HG02678 (cell line): ENCODE results near the gene PRKCB.

Source experiments
- ATAC-seq: cut with Tn5 transposase; IDR thresholded peaks from one replicate; pipeline ENCODE4 v1.9.1; 2021; ENCODE audit warnings: mild to moderate bottlenecking, moderate library complexity; ENCODE audit not compliant: unreplicated experiment

Gene PRKCB

DNA sequence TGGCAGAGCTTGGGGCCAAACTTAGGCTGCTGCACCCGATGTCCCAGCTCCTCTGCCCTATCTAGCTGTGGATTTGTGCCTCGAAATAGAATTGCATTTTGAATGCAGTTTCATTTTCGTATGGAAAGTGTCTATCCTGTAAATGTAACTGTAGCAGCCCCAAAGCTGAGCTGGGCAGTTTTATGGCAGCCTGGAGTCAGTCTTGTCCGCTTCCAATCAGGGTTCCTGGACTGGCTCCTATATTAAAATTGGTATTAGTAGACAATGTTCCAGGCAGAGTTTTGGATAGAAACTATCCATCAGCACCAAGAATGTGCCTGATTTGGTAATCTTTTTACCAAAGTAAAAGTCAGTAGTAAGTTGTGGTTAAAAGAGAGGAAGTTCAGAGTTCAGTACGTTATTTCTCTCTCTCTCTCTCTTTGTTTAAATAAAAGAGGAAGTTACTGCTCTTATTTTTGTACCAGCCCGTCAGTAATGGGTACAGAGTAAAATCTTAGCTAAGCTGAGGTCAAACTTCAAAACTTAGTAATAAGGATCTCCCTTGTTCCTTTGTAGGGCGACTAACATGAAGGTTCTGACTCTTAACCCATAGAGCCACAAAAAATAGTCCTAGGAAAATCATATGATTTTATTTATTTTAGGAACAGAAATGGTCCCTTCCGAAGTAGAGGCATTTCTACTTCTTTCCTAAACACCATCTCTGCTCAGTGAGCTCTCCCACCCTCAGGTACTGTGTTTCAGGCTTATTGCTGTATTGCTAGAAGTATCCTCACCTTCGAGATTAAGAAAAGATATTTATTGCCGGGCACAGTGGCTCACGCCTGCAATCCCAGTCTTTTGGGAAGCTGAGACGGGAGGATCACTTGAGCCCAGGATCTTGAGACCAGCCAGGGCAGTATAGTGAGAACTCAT is 28.0 kb downstream of the PRKCB start:
- peak; percentile 87 for ATAC-seq

GRCh38 chr16:23865853-23866252 is 30.1 kb downstream of the PRKCB start:
- ATAC-seq = no peak

GRCh38 chr16:23866621-23867020 is 30.8 kb downstream of the PRKCB start:
- ATAC-seq = no peak

DNA sequence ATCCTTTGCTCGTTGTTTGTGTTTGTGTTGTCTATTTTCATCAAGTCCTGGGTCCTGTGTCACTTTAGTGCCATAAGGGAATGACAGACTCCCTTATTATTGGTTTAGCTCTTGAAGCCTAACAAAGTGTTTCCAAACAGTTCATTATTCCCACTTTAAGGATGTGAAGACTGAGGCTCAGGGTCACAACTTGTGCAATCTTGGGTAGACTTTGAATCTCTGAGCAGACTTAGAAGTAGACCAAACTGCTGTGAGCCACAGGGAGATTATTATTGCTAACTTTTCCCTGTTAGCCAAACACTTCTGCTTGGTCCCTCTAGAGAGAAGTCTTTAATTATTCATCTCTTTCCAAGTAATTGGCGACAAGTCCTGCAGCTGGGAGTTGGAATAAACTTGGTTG is 31.8 kb downstream of the PRKCB start:
- ATAC-seq = no peak

GRCh38 chr16:23868136-23868535 is 32.4 kb downstream of the PRKCB start:
- no peak for ATAC-seq

GRCh38 chr16:23869052-23869451 is 33.3 kb downstream of the PRKCB start:
- ATAC-seq = no peak

- no peak for ATAC-seq
These were observed 36.1 kb downstream of the PRKCB start for GRCh38 chr16:23871924-23872323.

- no peak for ATAC-seq
These were observed 39.0 kb downstream of the PRKCB start for GRCh38 chr16:23874613-23875294.

DNA sequence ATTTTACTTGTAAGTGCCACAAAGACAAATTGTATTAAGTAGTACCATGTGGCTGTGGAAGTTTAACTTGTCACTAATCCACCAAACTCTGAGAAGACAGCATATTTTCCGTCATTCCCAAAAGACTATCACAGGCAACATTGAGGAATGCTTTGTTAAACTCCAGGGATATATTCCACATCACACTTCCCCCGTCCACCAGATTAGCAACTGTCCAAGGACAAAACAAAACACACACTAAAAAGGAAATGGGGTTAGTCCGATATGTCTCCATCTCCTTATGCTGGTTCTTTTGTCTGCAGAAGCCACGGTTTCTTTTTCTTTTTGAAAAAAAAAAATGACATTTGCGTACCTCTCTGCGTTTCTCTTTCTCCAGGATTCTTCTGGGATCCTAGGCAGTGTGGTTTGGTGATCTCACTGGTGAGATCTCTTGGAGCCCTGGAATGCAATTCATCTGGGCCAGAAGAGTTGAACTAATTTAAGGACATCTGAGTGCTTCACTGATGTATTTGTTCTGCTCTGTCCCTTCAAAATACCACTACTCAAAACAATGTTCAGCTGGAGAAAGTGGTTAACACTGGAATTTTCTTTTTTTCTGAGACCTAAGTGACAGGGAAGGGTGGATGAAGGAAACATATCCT is 40.6 kb downstream of the PRKCB start:
- no peak for ATAC-seq

GRCh38 chr16:23877107-23878070 is 41.6 kb downstream of the PRKCB start:
- no peak for ATAC-seq

DNA sequence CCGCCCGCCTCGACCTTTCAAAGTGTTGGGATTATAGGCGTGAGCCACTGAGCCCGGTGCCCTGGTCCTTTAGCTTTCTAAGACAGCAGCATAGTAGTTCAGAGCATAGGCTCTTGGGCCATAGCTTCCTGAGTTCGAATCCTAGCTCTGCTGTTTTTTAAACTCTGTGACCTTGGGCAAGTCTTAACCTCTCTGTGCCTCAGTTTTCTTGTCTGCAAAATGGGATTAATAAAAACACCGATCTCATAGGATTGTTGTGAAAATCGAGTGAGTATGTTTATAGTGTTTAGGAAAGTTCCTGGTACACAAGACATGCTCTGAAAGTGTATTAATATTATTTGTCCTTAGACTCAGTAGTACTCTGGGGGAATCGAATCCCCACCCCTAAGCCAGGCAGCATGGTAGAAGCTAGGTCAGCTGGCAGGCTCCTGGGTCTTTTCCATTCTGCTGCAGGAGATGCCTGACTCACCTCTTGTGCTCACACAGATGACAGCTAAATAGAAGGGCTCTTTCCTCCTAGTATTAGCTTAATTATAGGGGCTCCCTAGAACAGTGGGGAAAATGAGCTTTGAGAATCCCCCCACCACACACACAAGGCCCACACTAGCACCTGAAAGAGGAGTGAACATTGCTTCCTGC is 44.1 kb downstream of the PRKCB start:
- no peak for ATAC-seq

- ATAC-seq = no peak
These were observed 53.4 kb downstream of the PRKCB start for GRCh38 chr16:23889189-23889588.

DNA sequence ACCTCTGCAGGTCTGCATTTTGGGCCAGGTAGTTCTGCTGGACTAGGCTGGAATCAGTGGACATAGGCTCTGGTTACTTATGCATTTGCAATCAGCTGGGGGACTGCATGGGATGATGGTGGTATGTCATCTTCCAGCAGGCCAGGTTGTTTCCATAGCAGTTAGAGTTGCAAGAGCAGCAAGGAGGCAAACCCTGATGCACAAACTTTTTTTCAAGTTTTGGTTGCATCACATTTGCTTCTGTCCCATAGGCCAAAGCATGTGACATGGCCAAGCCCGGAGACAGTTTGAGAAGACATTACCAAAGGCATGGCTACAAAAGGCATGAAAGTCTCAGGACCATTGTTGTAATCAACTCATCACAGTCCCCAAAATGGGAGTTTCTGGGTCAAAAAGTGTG is 58.2 kb downstream of the PRKCB start:
- no peak for ATAC-seq

GRCh38 chr16:23895052-23895451 is 59.3 kb downstream of the PRKCB start:
- no peak for ATAC-seq

- no peak for ATAC-seq
These were observed 61.3 kb downstream of the PRKCB start for GRCh38 chr16:23896832-23897821.

- no peak for ATAC-seq
These were observed 63.1 kb downstream of the PRKCB start for GRCh38 chr16:23898682-23899430.

DNA sequence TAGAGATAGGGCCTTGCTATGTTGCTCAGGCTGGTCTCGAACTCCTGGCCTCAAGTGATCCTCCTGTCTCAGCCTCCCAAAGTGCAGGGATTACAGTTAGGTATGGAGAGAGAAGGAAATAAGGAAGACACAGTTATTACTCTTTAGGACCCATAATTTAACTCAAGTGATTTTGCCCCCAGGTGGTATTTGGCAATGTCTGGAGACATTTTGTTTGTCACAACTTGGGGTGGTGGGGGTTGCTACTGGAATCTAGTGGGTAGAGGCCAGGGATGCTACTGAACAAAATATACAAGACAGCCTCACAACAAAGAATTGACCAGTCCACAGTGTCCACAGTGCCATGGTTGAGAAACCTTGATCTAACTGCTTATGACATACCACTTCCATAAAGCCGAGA is 64.1 kb downstream of the PRKCB start:
- ATAC-seq = no peak

DNA sequence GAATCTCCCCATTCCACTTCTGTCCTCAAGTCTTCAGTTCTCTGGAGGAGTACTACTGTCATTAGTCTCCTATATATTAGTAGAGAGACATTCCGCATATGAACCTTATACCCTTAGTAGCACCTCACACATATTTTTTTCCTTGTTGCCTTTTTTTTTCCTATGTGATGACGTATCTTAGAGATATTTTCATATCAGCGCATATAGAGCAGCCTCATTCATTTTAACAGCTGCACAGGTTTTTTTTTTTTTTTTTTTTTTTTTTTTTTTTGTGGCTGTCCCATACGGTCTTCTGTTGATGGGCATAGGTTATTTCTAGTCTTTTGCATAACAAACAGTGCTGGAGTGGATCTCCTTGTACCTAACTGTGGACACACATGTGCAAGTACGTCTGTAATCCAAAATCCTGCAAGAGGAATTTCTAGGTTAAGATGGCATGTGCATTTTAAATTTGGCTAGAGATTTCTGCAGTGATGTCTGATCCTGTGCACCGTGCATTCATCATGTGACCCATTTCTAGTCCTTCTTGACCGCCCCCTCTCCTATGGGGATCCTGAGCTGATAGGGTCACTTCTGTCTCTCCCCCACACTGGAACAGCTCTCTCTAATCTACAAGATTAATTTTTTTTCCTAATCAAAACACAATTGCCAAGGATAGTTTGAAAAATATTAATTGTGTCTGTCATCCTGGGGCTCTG is 64.8 kb downstream of the PRKCB start:
- ATAC-seq = no peak
